Lung (tissue), 12 donors: ENCODE data around the gene PFKFB4. TPM values are rescaled to one million over a fixed set of nuclear protein-coding genes. Genes with fewer than 3 reads are reported as not detected.

Experiments used
- ATAC-seq: fragments of 200-7000 bp; cut with Tn5 transposase; one replicate; pipeline ENCODE4 v1.9.1; 2020; ENCODE audit warnings: moderate number of reproducible peaks; ENCODE audit not compliant: insufficient read depth, low FRiP score
- DNase-seq, 3 donors: peaks; one replicate each; pipeline ENCODE4 v3.0.0-alpha.2; 2013 to 2017
- H3K27ac ChIP-seq, 2 donors: one replicate each; pipeline ENCODE4 v1.5.1; 2013; ENCODE audit warnings: mild to moderate bottlenecking in 2 of 2, moderate library complexity in 2 of 2, control low read depth in 1 of 2, inconsistent platforms in 1 of 2, low read depth in 1 of 2, low read length in 1 of 2
- H3K27me3 ChIP-seq, 3 donors: one replicate each; pipeline ENCODE4 v1.5.1; 2013; ENCODE audit warnings: low read length in 2 of 3; ENCODE audit not compliant: control insufficient read depth in 3 of 3, insufficient read depth in 3 of 3
- H3K36me3 ChIP-seq, 4 donors: one replicate each; pipeline ENCODE4 v1.5.1; 2013; ENCODE audit warnings: low read length in 4 of 4, mild to moderate bottlenecking in 1 of 4, moderate library complexity in 1 of 4; ENCODE audit not compliant: control insufficient read depth in 4 of 4, insufficient read depth in 4 of 4
- H3K4me1 ChIP-seq, 5 donors: one replicate each; pipeline ENCODE4 v1.5.1; 2013; ENCODE audit warnings: low read length in 5 of 5, mild to moderate bottlenecking in 2 of 5, moderate library complexity in 1 of 5; ENCODE audit not compliant: control insufficient read depth in 5 of 5, insufficient read depth in 5 of 5
- H3K4me3 ChIP-seq: one replicate; pipeline ENCODE4 v1.5.1; 2013; ENCODE audit warnings: mild to moderate bottlenecking, control low read depth, moderate library complexity
- H3K9ac ChIP-seq, 2 donors: one replicate each; pipeline ENCODE4 v1.5.1; 2013; ENCODE audit warnings: low read length in 2 of 2, control low read depth in 1 of 2; ENCODE audit not compliant: insufficient read depth in 1 of 2
- H3K9me3 ChIP-seq, 4 donors: one replicate each; pipeline ENCODE4 v1.5.1; 2013; ENCODE audit warnings: low read length in 3 of 4, mild to moderate bottlenecking in 1 of 4, moderate library complexity in 1 of 4; ENCODE audit not compliant: control insufficient read depth in 4 of 4, insufficient read depth in 3 of 4
- CTCF ChIP-seq: IDR thresholded peaks from 2 replicates; pipeline ENCODE4 v1.5.1; 2012; ENCODE audit warnings: mild to moderate bottlenecking; ENCODE audit errors: control extremely low read depth, extremely low read depth
- WGBS, 2 donors: extraction: QIAGEN DNeasy Blood & Tissue Kit; methylation state at CpG; one replicate each; pipeline ENCODE4 v1.1.7; 2013; 5-methylcytosine and 5-hydroxymethylcytosine counted together
- polyA plus RNA-seq, 2 donors: library from polyadenylated mRNA; stranded (reverse); fragments of 200-250 nt; gene quantifications; one replicate each; pipeline ENCODE4 v1.2.1, GENCODE V29; 2013
- total RNA-seq, 2 donors: library from RNA; depleted of rRNA in 1 of 2; stranded (reverse); fragments of >200 nt in 1 of 2; gene quantifications; one replicate each; pipeline ENCODE4 v1.2.1, GENCODE V29; 2014 to 2021
- donor health status: control.
- donor health status: control.
- donor health status: Bipolar disorder and iron deficiency.
- donor health status: healthy.
- donor health status: DM: yes; HTN: yes; CAD: no.

Gene PFKFB4
- total and polyA plus RNA-seq, 4 donors: 3.6 to 15.9 (median 12.1) TPM

- DNase-seq (no peak), ATAC-seq (no peak)
- Histone ChIP-seq H3K27me3 (no peaks in the 10 kb centered on the region), H3K9me3 (no peaks in the 10 kb centered on the region), H3K27ac (no peak overlapping the region), H3K4me3 (no peak overlapping the region), H3K9ac (no peak overlapping the region), H3K36me3 (no peaks in the 10 kb centered on the region), H3K4me1 (peaks cover 0 to 28% (median 9%) of the 10 kb centered on the region in 5 donors)
- WGBS, 2 donors: 90 to 93% methylated on average over 20 of the region's 20 CpGs
- no peak for TF ChIP-seq CTCF
These were observed 5.9 kb upstream of the PFKFB4 start for GRCh38 chr3:48562367-48563095.

- H3K9ac ChIP-seq: no peak overlapping the region
- no peak for ATAC-seq
- WGBS, 2 donors: 32% methylated on average over 21 of the region's 21 CpGs
These were observed 4.6 kb upstream of the PFKFB4 start for GRCh38 chr3:48561045-48561736.

GRCh38 chr3:48560648-48561018 is 4.0 kb upstream of the PFKFB4 start:
- no peaks in the 10 kb centered on the region for H3K27me3 ChIP-seq
- WGBS, 2 donors: 2 to 12% methylated on average over 5 of the region's 5 CpGs
- no peak overlapping the region for H3K9ac ChIP-seq
- H3K4me1 ChIP-seq: peaks cover 0 to 40% (median 14%) of the 10 kb centered on the region in 5 donors
- H3K27ac ChIP-seq: peak overlapping the region; percentile 12 to 45
- ATAC-seq (no peak), DNase-seq (peak in 2 of 3 donors; percentile 33 to 63)
- no peaks in the 10 kb centered on the region for H3K9me3 ChIP-seq
- no peaks in the 10 kb centered on the region for H3K36me3 ChIP-seq
- no peak overlapping the region for H3K4me3 ChIP-seq
- TF ChIP-seq CTCF: no peak

More at GRCh38 chr3:48561045-48561736, 4.6 kb upstream of the PFKFB4 start:
- no peaks in the 10 kb centered on the region for H3K9me3 ChIP-seq
- no peaks in the 10 kb centered on the region for H3K36me3 ChIP-seq
- TF ChIP-seq CTCF: no peak
- no peak overlapping the region for H3K4me3 ChIP-seq
- peak overlapping the region; percentile 12 to 45 for H3K27ac ChIP-seq
- DNase-seq: peak; percentile 62 to 72 (median 62)
- peaks cover 0 to 34% (median 12%) of the 10 kb centered on the region in 5 donors for H3K4me1 ChIP-seq
- no peaks in the 10 kb centered on the region for H3K27me3 ChIP-seq
